SK-N-SH (cell line): ENCODE data around the gene PNKP. TPM values are rescaled to one million over a fixed set of nuclear protein-coding genes. Genes with fewer than 3 reads are reported as not detected.

ENCODE experiments used
- CTCF ChIA-PET: fragments of 300-600, 350-600 bp; formaldehyde crosslinking; extraction: SDS; loops from one replicate; lab custom pipeline; 2021; lab: Yijun Ruan, JAX
- POLR2A ChIA-PET: fragments of 350-600 bp; sonication (Branson Sonifier 250); formaldehyde crosslinking; extraction: SDS; loops from one replicate; lab custom pipeline; 2020; ENCODE audit warnings: antibody characterized with exemption, inconsistent platforms; lab: Yijun Ruan, JAX
- DNase-seq: peaks from one replicate; pipeline ENCODE4 v3.0.0; 2012
- H2AFZ ChIP-seq: fragments of 200-600 bp; sonication (generic); 2 replicates; pipeline ENCODE4 v1.8.1; 2016; ENCODE audit warnings: antibody characterized with exemption, mild to moderate bottlenecking, low read depth
- H3F3A ChIP-seq: fragments of 200-600 bp; sonication (generic); replicated peaks from 2 replicates; pipeline ENCODE3; 2016; ENCODE audit warnings: antibody characterized with exemption, mild to moderate bottlenecking; ENCODE audit not compliant: insufficient read depth
- H3K27ac ChIP-seq, 2 experiments: fragments of 200-500 bp in 1 of 2; fragments of 200-600 bp in 1 of 2; sonication (Bioruptor generic) in 1 of 2; sonication (generic), shearing (Covaris generic) in 1 of 2; 2 replicates each; pipeline versions ENCODE4 v1.5.1 to v1.6.1; 2014 to 2016; ENCODE audit warnings: low read depth in 2 of 2, inconsistent platforms in 1 of 2, low read length in 1 of 2, mild to moderate bottlenecking in 1 of 2, mixed read lengths in 1 of 2
- H3K27me3 ChIP-seq: fragments of 200-600 bp; sonication (generic), shearing (Covaris generic); 2 replicates; pipeline ENCODE4 v1.6.1; 2016; ENCODE audit warnings: mixed run types; ENCODE audit not compliant: insufficient read depth
- H3K36me3 ChIP-seq, 2 experiments: fragments of 200-500 bp in 1 of 2; fragments of 200-600 bp in 1 of 2; sonication (Bioruptor generic) in 1 of 2; sonication (generic) in 1 of 2; replicated peaks in 1 of 2; 2 replicates each; pipeline versions ENCODE3 to v1.5.1; 2014 to 2016; ENCODE audit warnings: low read length in 1 of 2, mild to moderate bottlenecking in 1 of 2; ENCODE audit not compliant: insufficient read depth in 2 of 2, control insufficient read depth in 1 of 2
- H3K4me1 ChIP-seq, 2 experiments: fragments of 200-500 bp in 1 of 2; fragments of 200-600 bp in 1 of 2; sonication (Bioruptor generic) in 1 of 2; sonication (generic), shearing (Covaris generic) in 1 of 2; 2 replicates each; pipeline versions ENCODE4 v1.5.1 to v1.6.1; 2014 to 2016; ENCODE audit warnings: low read depth in 1 of 2, low read length in 1 of 2, mixed run types in 1 of 2; ENCODE audit not compliant: insufficient read depth in 2 of 2, control insufficient read depth in 1 of 2
- H3K4me2 ChIP-seq: fragments of 200-600 bp; sonication (generic), shearing (Covaris generic); 2 replicates; pipeline ENCODE4 v1.6.1; 2017; ENCODE audit warnings: mixed run types
- H3K4me3 ChIP-seq, 2 experiments: fragments of 200-500 bp in 1 of 2; fragments of 200-600 bp in 1 of 2; sonication (Bioruptor generic) in 1 of 2; sonication (generic), shearing (Covaris generic) in 1 of 2; 2 replicates each; pipeline versions ENCODE4 v1.5.1 to v1.8.1; 2014 to 2016; ENCODE audit warnings: low read depth in 2 of 2, inconsistent platforms in 1 of 2, low read length in 1 of 2, mild to moderate bottlenecking in 1 of 2, mixed read lengths in 1 of 2, moderate library complexity in 1 of 2
- H3K79me2 ChIP-seq: fragments of 200-600 bp; sonication (generic); 2 replicates; pipeline ENCODE4 v1.8.1; 2017; ENCODE audit warnings: mild to moderate bottlenecking; ENCODE audit not compliant: insufficient read depth
- H3K9ac ChIP-seq: fragments of 200-600 bp; sonication (generic); 2 replicates; pipeline ENCODE4 v1.6.1; 2017; ENCODE audit warnings: mixed run types
- H3K9me2 ChIP-seq: fragments of 200-600 bp; sonication (generic); 2 replicates; pipeline ENCODE4 v1.6.1; 2017; ENCODE audit warnings: mixed run types
- H3K9me3 ChIP-seq: fragments of 200-600 bp; sonication (generic); 2 replicates; pipeline ENCODE4 v1.6.1; 2017; ENCODE audit warnings: mixed run types, mild to moderate bottlenecking, moderate library complexity
- H4K20me1 ChIP-seq: fragments of 200-600 bp; sonication (generic); 2 replicates; pipeline ENCODE4 v1.6.1; 2017; ENCODE audit warnings: mild to moderate bottlenecking, mixed run types; ENCODE audit not compliant: insufficient read depth
- CTCF ChIP-seq: fragments of 200-600 bp; sonication (generic); IDR thresholded peaks from 2 replicates; pipeline ENCODE4 v1.6.1; 2017; ENCODE audit warnings: antibody characterized with exemption, mild to moderate bottlenecking, moderate library complexity
- EP300 ChIP-seq, 2 experiments: IDR thresholded peaks; 2 replicates each; pipeline versions ENCODE4 v1.4.0 to v1.6.1; 2012; ENCODE audit warnings: borderline replicate concordance in 1 of 2, low read depth in 1 of 2, low read length in 1 of 2
- EZH2phosphoT487 ChIP-seq: fragments of 200-600 bp; sonication (generic); IDR thresholded peaks from 2 replicates; pipeline ENCODE4 v1.6.1; 2017; ENCODE audit warnings: low read depth, mixed run types, mild to moderate bottlenecking, antibody characterized with exemption, moderate library complexity, borderline replicate concordance
- FOXJ3 ChIP-seq: sonication (generic); formaldehyde crosslinking; IDR thresholded peaks from 2 replicates; pipeline ENCODE4 v1.5.1; 2020; ENCODE audit warnings: mild to moderate bottlenecking, missing genetic modification reagents
- JUND ChIP-seq: IDR thresholded peaks from 2 replicates; pipeline ENCODE4 v1.4.0; 2012
- MAX ChIP-seq: IDR thresholded peaks from 2 replicates; pipeline ENCODE4 v1.4.0; 2012; ENCODE audit warnings: low read depth
- MXI1 ChIP-seq: IDR thresholded peaks from 2 replicates; pipeline ENCODE4 v1.6.1; 2012; ENCODE audit warnings: mild to moderate bottlenecking, low read depth, low read length, improper control_type of control experiment
- NFIC ChIP-seq: IDR thresholded peaks from 2 replicates; pipeline ENCODE4 v1.4.0; 2012; ENCODE audit warnings: borderline replicate concordance
- NRF1 ChIP-seq: IDR thresholded peaks from 2 replicates; pipeline ENCODE4 v1.6.1; 2012; ENCODE audit warnings: low read depth, mild to moderate bottlenecking, low read length
- RCOR1 ChIP-seq: fragments of 150-350 bp; IDR thresholded peaks from 2 replicates; pipeline ENCODE4 v1.6.1; 2017; ENCODE audit warnings: antibody characterized with exemption, low read length
- RFX5 ChIP-seq: IDR thresholded peaks from 2 replicates; pipeline ENCODE4 v1.6.1; 2012; ENCODE audit warnings: mild to moderate bottlenecking, improper control_type of control experiment, low read length
- RXRA ChIP-seq: IDR thresholded peaks from 2 replicates; pipeline ENCODE4 v1.4.0; 2012; ENCODE audit warnings: low read depth, mild to moderate bottlenecking, borderline replicate concordance
- SIN3A ChIP-seq: IDR thresholded peaks from 2 replicates; pipeline ENCODE4 v1.6.1; 2012; ENCODE audit warnings: low read depth, mild to moderate bottlenecking, low read length, moderate library complexity, borderline replicate concordance
- SMC3 ChIP-seq: IDR thresholded peaks from 2 replicates; pipeline ENCODE4 v1.6.1; 2012; ENCODE audit warnings: low read depth, low read length, improper control_type of control experiment
- TEAD4 ChIP-seq: IDR thresholded peaks from 2 replicates; pipeline ENCODE4 v1.4.0; 2012; ENCODE audit warnings: mild to moderate bottlenecking, borderline replicate concordance; ENCODE audit not compliant: insufficient read depth
- USF1 ChIP-seq: IDR thresholded peaks from 2 replicates; pipeline ENCODE4 v1.4.0; 2012; ENCODE audit warnings: low read depth, borderline replicate concordance
- USF2 ChIP-seq: fragments of 150-350 bp; IDR thresholded peaks from 2 replicates; pipeline ENCODE4 v1.6.1; 2017; ENCODE audit warnings: antibody characterized with exemption, low read length, low read depth, borderline replicate concordance
- ZBTB33 ChIP-seq: IDR thresholded peaks from 2 replicates; pipeline ENCODE4 v1.4.0; 2012; ENCODE audit warnings: low read depth, borderline replicate concordance
- WGBS: methylation state at CpG from one replicate; pipeline ENCODE4 v1.1.6; 2017; ENCODE audit warnings: low lambda C conversion rate; 5-methylcytosine and 5-hydroxymethylcytosine counted together
- polyA plus RNA-seq, 3 experiments: library from polyadenylated mRNA; depleted of rRNA; stranded (reverse); fragments of >200 nt; gene quantifications; 2 replicates each; pipeline ENCODE4 v1.2.3, GENCODE V29; 2012

Gene PNKP
- polyA plus RNA-seq, 1 of the 3 experiments (the other 2 are of a cell fraction) = 52.0 TPM

- H3K9me2 ChIP-seq = no peaks in the 10 kb centered on the region
- peaks cover 45% of the 10 kb centered on the region for H3K79me2 ChIP-seq
- POLR2A ChIA-PET = interaction anchor here (3.5 kb wide), 1 partner anchor 11 kb away, joined by 22 read pairs; the partner anchor contains the start of gene PNKP
- peak overlapping the region; percentile 97 for H3K9ac ChIP-seq
- no peak overlapping the region for H2AFZ ChIP-seq
- DNase-seq = no peak
- H3K27ac ChIP-seq = peak overlapping the region in 1 of 2 experiments; percentile 96; a peak in 2 of 4 replicates
- no peaks in the 10 kb centered on the region for H4K20me1 ChIP-seq
- H3K4me2 ChIP-seq = peak overlapping the region; percentile 97
- H3K27me3 ChIP-seq = no peaks in the 10 kb centered on the region
- peaks cover 7 to 23% of the 10 kb centered on the region in 2 experiments; a peak in 3 of 4 replicates for H3K4me1 ChIP-seq
- TF ChIP-seq JUND = no peak
- no peak for TF ChIP-seq FOXJ3 (CRISPR knock-in tag)
- no peak for TF ChIP-seq USF1
- TF ChIP-seq RXRA = no peak
- TF ChIP-seq EP300 (IDR thresholded peaks at IDR 0.05; ENCODE audit: borderline replicate concordance in 1 of 2, low read depth in 1 of 2, low read length in 1 of 2) = no peak
- TF ChIP-seq RFX5 = no peak
- TF ChIP-seq USF2 = no peak
- no peak for TF ChIP-seq NRF1
- TF ChIP-seq ZBTB33 = no peak
- H3K36me3 ChIP-seq = peaks cover 43 to 51% of the 10 kb centered on the region in 2 experiments
- no peaks in the 10 kb centered on the region for H3F3A ChIP-seq
- CTCF ChIA-PET = interaction anchor here (1.0 to 1.1 kb wide), 2 partner anchors 10 to 11 kb away, joined by 3 to 5 read pairs; no protein-coding TSS in a partner anchor
- H3K9me3 ChIP-seq = no peaks in the 10 kb centered on the region
- 73% methylated on average over 9 of the region's 9 CpGs for WGBS
- peak overlapping the region; percentile 98 to 99; a peak in 3 of 4 replicates for H3K4me3 ChIP-seq
These were observed 11.3 kb upstream of the PNKP start for GRCh38 chr19:49878744-49879070.

GRCh38 chr19:49877879-49878743 is 10.7 kb upstream of the PNKP start:
- POLR2A ChIA-PET = interaction anchor here (0.7 to 3.5 kb wide), 5 partner anchors 10 to 236 kb away, joined by 3 to 22 read pairs (median 9); partner anchors contain the start of genes FUZ, PNKP, PTOV1 and SCAF1
- CTCF ChIA-PET = interaction anchor here (0.6 to 1.1 kb wide), 4 partner anchors 11 to 135 kb away, joined by 3 to 6 read pairs (median 4); no protein-coding TSS in a partner anchor
- H3K27ac ChIP-seq = peak overlapping the region; percentile 96 to 99
- 0 out of 2 replicates have a peak, but pooled peaks have one; percentile 38 for TF ChIP-seq MAX
- TF ChIP-seq EP300 (IDR thresholded peaks at IDR 0.05; ENCODE audit: borderline replicate concordance in 1 of 2, low read depth in 1 of 2, low read length in 1 of 2) = no peak
- no peak; the same call in 1 of the 2 replicates for TF ChIP-seq MXI1
- no peak for TF ChIP-seq TEAD4
- TF ChIP-seq EZH2phosphoT487 = no peak
- TF ChIP-seq SMC3 = no peak
- no peak for TF ChIP-seq SIN3A
- TF ChIP-seq CTCF = no peak
- TF ChIP-seq USF1 = no peak
- no peak for TF ChIP-seq NFIC
- TF ChIP-seq RCOR1 = no peak

More at GRCh38 chr19:49877879-49878743, 10.7 kb upstream of the PNKP start:
- H3K4me1 ChIP-seq = peaks cover 7 to 23% of the 10 kb centered on the region in 2 experiments; a peak in 3 of 4 replicates
- H3F3A ChIP-seq = no peaks in the 10 kb centered on the region
- H3K36me3 ChIP-seq = peaks cover 37 to 48% of the 10 kb centered on the region in 2 experiments
- peak; percentile 98 for DNase-seq
- WGBS = 15% methylated on average over 30 of the region's 41 CpGs
- H3K4me3 ChIP-seq = peak overlapping the region; percentile 98 to 99
- H3K9me2 ChIP-seq = no peaks in the 10 kb centered on the region
- no peaks in the 10 kb centered on the region for H3K9me3 ChIP-seq
- H3K9ac ChIP-seq = peak overlapping the region; percentile 97
- peak overlapping the region; percentile 97 for H3K4me2 ChIP-seq
- H2AFZ ChIP-seq = peak overlapping the region; percentile 84
- H3K79me2 ChIP-seq = peaks cover 49% of the 10 kb centered on the region
- no peaks in the 10 kb centered on the region for H3K27me3 ChIP-seq
- no peaks in the 10 kb centered on the region for H4K20me1 ChIP-seq
